PC-9 (cell line): ENCODE results near the gene TAAR2.

ENCODE experiments used
- CTCF ChIP-seq: fragments of 200-600 bp; sonication (generic); conservative IDR thresholded peaks from 2 replicates; pipeline ENCODE4 v1.6.1; 2017; ENCODE audit warnings: mixed run types, antibody characterized with exemption, mild to moderate bottlenecking, moderate library complexity
- EZH2 ChIP-seq: fragments of 200-600 bp; sonication (generic); IDR thresholded peaks from 2 replicates; pipeline ENCODE4 v1.8.0; 2017; ENCODE audit warnings: antibody characterized with exemption, low read depth

GRCh38 chr6:132584698-132585097 is 39.4 kb downstream of the TAAR2 start:
- TF ChIP-seq CTCF (no peak), EZH2 (no peak)
